Chondrocyte (in vitro differentiated cells): ENCODE measurements around the gene HGF. TPM values are rescaled to one million over a fixed set of nuclear protein-coding genes. Genes with fewer than 3 reads are reported as not detected.

Experiments
- DNase-seq: peaks from one replicate; pipeline ENCODE4 v3.0.0; 2021; ENCODE audit warnings: mixed read lengths, low spot score
- H3K27ac Mint-ChIP-seq: one replicate; pipeline ENCODE4 v1.8.0; 2021; ENCODE audit warnings: mild to moderate bottlenecking, moderate library complexity, mixed read lengths; ENCODE audit not compliant: unreplicated experiment
- H3K27me3 Mint-ChIP-seq: 2 replicates; pipeline ENCODE4 v1.8.0; 2021; ENCODE audit warnings: low read depth, mixed read lengths
- H3K36me3 Mint-ChIP-seq: 2 replicates; pipeline ENCODE4 v1.8.0; 2021; ENCODE audit warnings: low read depth, mixed read lengths
- H3K4me1 Mint-ChIP-seq: 2 replicates; pipeline ENCODE4 v1.8.0; 2021; ENCODE audit warnings: low read depth, mild to moderate bottlenecking, mixed read lengths
- H3K4me3 Mint-ChIP-seq: one replicate; pipeline ENCODE4 v1.8.0; 2021; ENCODE audit warnings: mild to moderate bottlenecking, moderate library complexity, mixed read lengths; ENCODE audit not compliant: unreplicated experiment
- H3K9me3 Mint-ChIP-seq: 2 replicates; pipeline ENCODE4 v1.8.0; 2021; ENCODE audit warnings: low read depth, mixed read lengths
- total RNA-seq: library from RNA; stranded (reverse); gene quantifications from 3 replicates; pipeline ENCODE4 v1.2.1, GENCODE V29; 2021
- TF ChIP-seq, protein P1 (sequence below): fragments of 200-600 bp; sonication (generic); IDR thresholded peaks from 2 replicates; pipeline ENCODE4 v1.5.0; 2021; ENCODE audit warnings: antibody characterized with exemption, mild to moderate bottlenecking, moderate library complexity

HGF gene
- total RNA-seq, 1 donor from 2014 or later = 3.7 TPM

DNA sequence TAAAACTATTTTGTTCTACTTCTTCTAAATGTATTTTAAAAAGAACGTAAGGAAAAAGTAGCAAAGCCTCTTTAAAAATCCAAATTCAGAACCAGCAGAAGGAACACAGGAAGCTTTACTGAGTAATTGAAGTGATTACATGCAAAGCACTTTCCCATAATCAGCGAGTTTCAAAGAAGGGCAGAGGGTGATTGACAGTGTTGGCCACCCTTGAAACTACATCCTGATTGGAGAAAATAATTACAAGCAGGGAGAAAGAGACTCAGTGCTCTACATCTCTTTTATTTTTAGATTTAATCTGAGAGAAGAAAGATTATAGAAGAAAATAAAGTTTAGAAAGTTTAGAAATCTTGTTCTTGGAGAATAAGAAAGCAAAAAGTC lies 20.3 kb upstream of the HGF start:
- Mint-ChIP-seq H3K27me3 (no peaks in the 10 kb centered on the region), H3K36me3 (no peaks in the 10 kb centered on the region), H3K4me3 (no peak overlapping the region), H3K9me3 (no peaks in the 10 kb centered on the region), H3K27ac (no peak overlapping the region), H3K4me1 (peaks cover 13% of the 10 kb centered on the region)
- no peak for DNase-seq
- TF ChIP-seq, protein P1, sequence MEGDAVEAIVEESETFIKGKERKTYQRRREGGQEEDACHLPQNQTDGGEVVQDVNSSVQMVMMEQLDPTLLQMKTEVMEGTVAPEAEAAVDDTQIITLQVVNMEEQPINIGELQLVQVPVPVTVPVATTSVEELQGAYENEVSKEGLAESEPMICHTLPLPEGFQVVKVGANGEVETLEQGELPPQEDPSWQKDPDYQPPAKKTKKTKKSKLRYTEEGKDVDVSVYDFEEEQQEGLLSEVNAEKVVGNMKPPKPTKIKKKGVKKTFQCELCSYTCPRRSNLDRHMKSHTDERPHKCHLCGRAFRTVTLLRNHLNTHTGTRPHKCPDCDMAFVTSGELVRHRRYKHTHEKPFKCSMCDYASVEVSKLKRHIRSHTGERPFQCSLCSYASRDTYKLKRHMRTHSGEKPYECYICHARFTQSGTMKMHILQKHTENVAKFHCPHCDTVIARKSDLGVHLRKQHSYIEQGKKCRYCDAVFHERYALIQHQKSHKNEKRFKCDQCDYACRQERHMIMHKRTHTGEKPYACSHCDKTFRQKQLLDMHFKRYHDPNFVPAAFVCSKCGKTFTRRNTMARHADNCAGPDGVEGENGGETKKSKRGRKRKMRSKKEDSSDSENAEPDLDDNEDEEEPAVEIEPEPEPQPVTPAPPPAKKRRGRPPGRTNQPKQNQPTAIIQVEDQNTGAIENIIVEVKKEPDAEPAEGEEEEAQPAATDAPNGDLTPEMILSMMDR = no peak

- TF ChIP-seq, protein P1 = no peak
- peaks cover 11% of the 10 kb centered on the region for H3K4me1 Mint-ChIP-seq
- H3K36me3 Mint-ChIP-seq = no peaks in the 10 kb centered on the region
- H3K4me3 Mint-ChIP-seq = no peak overlapping the region
- no peaks in the 10 kb centered on the region for H3K9me3 Mint-ChIP-seq
- no peak overlapping the region for H3K27ac Mint-ChIP-seq
- no peaks in the 10 kb centered on the region for H3K27me3 Mint-ChIP-seq
- DNase-seq = no peak
These were observed 19.7 kb upstream of the HGF start for GRCh38 chr7:81789406-81790119.

- Mint-ChIP-seq H3K4me1 (peaks cover 11% of the 10 kb centered on the region), H3K27ac (no peak overlapping the region), H3K27me3 (no peaks in the 10 kb centered on the region), H3K4me3 (no peak overlapping the region), H3K36me3 (no peaks in the 10 kb centered on the region), H3K9me3 (no peaks in the 10 kb centered on the region)
- TF ChIP-seq, protein P1 = no peak
- no peak for DNase-seq
These were observed 18.4 kb upstream of the HGF start for GRCh38 chr7:81788246-81788645.

GRCh38 chr7:81783818-81784217 lies 14.0 kb upstream of the HGF start:
- no peak overlapping the region for H3K27ac Mint-ChIP-seq
- no peaks in the 10 kb centered on the region for H3K36me3 Mint-ChIP-seq
- DNase-seq = no peak
- no peak overlapping the region for H3K4me3 Mint-ChIP-seq
- H3K4me1 Mint-ChIP-seq = no peaks in the 10 kb centered on the region
- H3K9me3 Mint-ChIP-seq = no peaks in the 10 kb centered on the region
- no peaks in the 10 kb centered on the region for H3K27me3 Mint-ChIP-seq
- TF ChIP-seq, protein P1 = no peak

- TF ChIP-seq, protein P1 = no peak
- H3K9me3 Mint-ChIP-seq = no peaks in the 10 kb centered on the region
- H3K4me1 Mint-ChIP-seq = peaks cover 9% of the 10 kb centered on the region
- no peaks in the 10 kb centered on the region for H3K36me3 Mint-ChIP-seq
- no peaks in the 10 kb centered on the region for H3K27me3 Mint-ChIP-seq
- no peak for DNase-seq
- H3K27ac Mint-ChIP-seq = no peak overlapping the region
- no peak overlapping the region for H3K4me3 Mint-ChIP-seq
These were observed 11.3 kb upstream of the HGF start for GRCh38 chr7:81780914-81781693.
